ENCODE data around the gene PHTF1. TPM values are rescaled to one million over a fixed set of nuclear protein-coding genes. Genes with fewer than 3 reads are reported as not detected.

The PHTF1 gene
- total RNA-seq, 4 donors from 2014 or later: 1.5 to 4.8 (median 2.7) TPM

GRCh38 chr1:113768916-113769600, 9.8 kb upstream of the PHTF1 start:
- WGBS: 32% methylated on average over 1 of the region's 1 CpG
- no peaks in the 10 kb centered on the region for H3K9me3 ChIP-seq
- no peak overlapping the region for H3K27ac ChIP-seq
- peaks cover 13% of the 10 kb centered on the region for H3K4me1 ChIP-seq
- H3K36me3 ChIP-seq: peaks cover 35% of the 10 kb centered on the region
- no peak overlapping the region for H3K4me3 ChIP-seq
- H3K27me3 ChIP-seq: no peaks in the 10 kb centered on the region
- DNase-seq (ENCODE audit: low spot score in 2 of 2): no peak
- no peak for TF ChIP-seq CTCF (IDR thresholded peaks at IDR 0.05)
- TF ChIP-seq POLR2A (IDR thresholded peaks at IDR 0.05): no peak
- TF ChIP-seq EP300 (IDR thresholded peaks at IDR 0.05): no peak

DNA sequence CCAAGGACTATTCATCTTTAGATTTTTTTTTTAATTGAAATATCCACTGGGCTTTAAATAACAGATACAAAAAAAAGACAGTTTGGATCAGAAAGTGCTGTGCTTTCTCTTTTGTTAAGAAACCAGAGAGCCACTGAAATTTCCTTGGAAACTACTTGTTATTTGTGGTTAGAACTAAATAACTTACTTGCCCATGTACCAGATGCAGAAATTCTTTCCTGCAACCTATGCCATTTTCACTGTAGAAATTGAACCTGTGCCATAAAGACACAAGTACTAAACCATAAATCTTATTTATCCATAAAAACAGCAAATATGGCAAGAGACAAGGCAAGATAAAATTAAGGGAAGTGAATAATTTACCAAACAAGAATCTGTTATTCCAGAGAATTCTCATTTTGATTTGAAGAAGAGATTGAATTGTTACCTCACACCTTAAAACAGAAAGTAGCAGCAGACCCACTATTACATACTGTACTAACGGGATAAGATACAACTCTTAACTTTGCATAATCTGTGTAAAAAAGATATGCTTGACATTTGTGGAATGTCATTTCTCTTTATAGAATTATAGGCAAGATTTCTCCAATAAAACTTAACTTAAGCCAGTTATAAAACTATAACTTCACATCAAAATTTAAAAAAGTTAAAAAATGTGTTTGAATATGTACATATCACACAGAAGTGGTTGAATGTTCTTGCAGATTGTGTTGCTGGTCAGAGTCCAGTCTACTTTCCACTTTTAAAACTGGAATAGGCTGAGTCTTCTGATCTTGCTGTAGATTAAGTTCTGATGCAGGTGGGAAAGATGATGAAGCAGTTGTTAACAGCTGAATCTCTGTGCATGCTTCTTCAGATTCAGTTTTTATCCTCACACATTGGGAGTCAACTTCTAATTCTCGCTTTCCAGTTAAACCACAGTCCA, 6.3 kb upstream of the PHTF1 start:
- Histone ChIP-seq H3K4me1 (peaks cover 13% of the 10 kb centered on the region), H3K27me3 (no peaks in the 10 kb centered on the region), H3K4me3 (no peak overlapping the region), H3K9me3 (no peaks in the 10 kb centered on the region), H3K36me3 (peaks cover 32% of the 10 kb centered on the region), H3K27ac (no peak overlapping the region)
- no peak for DNase-seq (ENCODE audit: low spot score in 2 of 2)
- 89% methylated on average over 2 of the region's 2 CpGs for WGBS
- no peak for TF ChIP-seq CTCF (IDR thresholded peaks at IDR 0.05)
- no peak for TF ChIP-seq POLR2AphosphoS5 (IDR thresholded peaks at IDR 0.05)
- TF ChIP-seq EP300 (IDR thresholded peaks at IDR 0.05): no peak
- TF ChIP-seq POLR2A (IDR thresholded peaks at IDR 0.05): no peak

- TF ChIP-seq CTCF (IDR thresholded peaks at IDR 0.05): no peak
- no peak for TF ChIP-seq POLR2A (IDR thresholded peaks at IDR 0.05)
- no peak for TF ChIP-seq POLR2AphosphoS5 (IDR thresholded peaks at IDR 0.05)
- no peak for TF ChIP-seq EP300 (IDR thresholded peaks at IDR 0.05)
- no peak for DNase-seq (ENCODE audit: low spot score in 2 of 2)
- Histone ChIP-seq H3K27me3 (no peaks in the 10 kb centered on the region), H3K9me3 (no peaks in the 10 kb centered on the region), H3K4me1 (peaks cover 9% of the 10 kb centered on the region), H3K4me3 (no peak overlapping the region), H3K27ac (no peak overlapping the region), H3K36me3 (peaks cover 32% of the 10 kb centered on the region)
- WGBS: 84% methylated on average over 2 of the region's 2 CpGs
These were observed 4.4 kb upstream of the PHTF1 start for GRCh38 chr1:113763661-113764060.

- H3K4me3 ChIP-seq: no peak overlapping the region
- 88% methylated on average over 3 of the region's 3 CpGs for WGBS
- peaks cover 12% of the 10 kb centered on the region for H3K4me1 ChIP-seq
- H3K27ac ChIP-seq: no peak overlapping the region
- H3K27me3 ChIP-seq: no peaks in the 10 kb centered on the region
- no peaks in the 10 kb centered on the region for H3K9me3 ChIP-seq
- H3K36me3 ChIP-seq: peaks cover 19% of the 10 kb centered on the region
- TF ChIP-seq CTCF (IDR thresholded peaks at IDR 0.05) (no peak), EP300 (IDR thresholded peaks at IDR 0.05) (no peak), POLR2AphosphoS5 (IDR thresholded peaks at IDR 0.05) (no peak), POLR2A (IDR thresholded peaks at IDR 0.05) (no peak)
- no peak for DNase-seq (ENCODE audit: low spot score in 2 of 2)
These were observed 2.7 kb upstream of the PHTF1 start for GRCh38 chr1:113761937-113762336.
